GM12891 (cell line): Measurements from ENCODE around the gene HS3ST4.

Experiments
- DNase-seq: peaks from one replicate; pipeline ENCODE4 v3.0.0; 2011; ENCODE audit warnings: low spot score; ENCODE audit not compliant: insufficient read length
- FAIRE-seq: peaks from 2 replicates; lab custom pipeline; 2011; peaks lifted over from hg19 to GRCh38; lab: Jason Lieb, UNC
- PAX5 ChIP-seq: IDR thresholded peaks from 2 replicates; pipeline ENCODE4 v1.6.1; 2011; ENCODE audit warnings: low read length, moderate library complexity, mild to moderate bottlenecking; ENCODE audit not compliant: insufficient read depth, severe bottlenecking
- POLR2A ChIP-seq: IDR thresholded peaks from 2 replicates; pipeline ENCODE4 v1.6.1; 2011; ENCODE audit warnings: low read depth, low read length, control low read depth
- POLR2AphosphoS5 ChIP-seq: IDR thresholded peaks from 2 replicates; pipeline ENCODE4 v1.6.1; 2011; ENCODE audit warnings: low read depth, low read length, control low read depth
- POU2F2 ChIP-seq: IDR thresholded peaks from 2 replicates; pipeline ENCODE4 v1.6.1; 2011; ENCODE audit warnings: low read depth, mild to moderate bottlenecking, control low read depth, low read length, moderate library complexity
- SPI1 ChIP-seq: IDR thresholded peaks from 2 replicates; pipeline ENCODE4 v1.6.1; 2011; ENCODE audit warnings: low read depth, low read length, control low read depth
- TAF1 ChIP-seq: IDR thresholded peaks from 2 replicates; pipeline ENCODE4 v1.6.1; 2011; ENCODE audit warnings: low read depth, low read length, control low read depth

HS3ST4 gene

GRCh38 chr16:25916037-25916436 is 224.3 kb downstream of the HS3ST4 start:
- no peak for TF ChIP-seq TAF1
- TF ChIP-seq SPI1 = no peak
- no peak for TF ChIP-seq POLR2AphosphoS5
- TF ChIP-seq POLR2A = no peak
- no peak for TF ChIP-seq POU2F2
- no peak for TF ChIP-seq PAX5
- FAIRE-seq (no peak), DNase-seq (no peak)

- no peak for FAIRE-seq
- no peak for DNase-seq
- TF ChIP-seq POLR2AphosphoS5 (no peak), POU2F2 (no peak), TAF1 (no peak), SPI1 (no peak), POLR2A (no peak), PAX5 (no peak)
Measured at GRCh38 chr16:25922438-25922837, 230.7 kb downstream of the HS3ST4 start.

GRCh38 chr16:25925421-25925820 is 233.7 kb downstream of the HS3ST4 start:
- TF ChIP-seq TAF1 (no peak), PAX5 (no peak), SPI1 (no peak), POU2F2 (no peak), POLR2A (no peak), POLR2AphosphoS5 (no peak)
- no peak for DNase-seq
- FAIRE-seq = no peak

GRCh38 chr16:25931473-25932035 is 239.8 kb downstream of the HS3ST4 start:
- FAIRE-seq (no peak), DNase-seq (no peak)
- TF ChIP-seq POLR2A (no peak), SPI1 (no peak)

- DNase-seq (no peak), FAIRE-seq (no peak)
- TF ChIP-seq POLR2A (no peak), POU2F2 (no peak), TAF1 (no peak), SPI1 (no peak), POLR2AphosphoS5 (no peak)
Measured at GRCh38 chr16:25941800-25942499, 250.2 kb downstream of the HS3ST4 start.

- DNase-seq = no peak
- FAIRE-seq = no peak
- TF ChIP-seq POLR2AphosphoS5 (no peak), SPI1 (no peak), PAX5 (no peak), POLR2A (no peak), TAF1 (no peak), POU2F2 (no peak)
Measured at GRCh38 chr16:25950586-25951281, 259.0 kb downstream of the HS3ST4 start.

- DNase-seq (no peak), FAIRE-seq (no peak)
Measured at GRCh38 chr16:25951999-25952398, 260.2 kb downstream of the HS3ST4 start.

GRCh38 chr16:25952983-25953382 is 261.2 kb downstream of the HS3ST4 start:
- no peak for FAIRE-seq
- DNase-seq = no peak
- TF ChIP-seq TAF1 = no peak
- no peak for TF ChIP-seq SPI1
- TF ChIP-seq POLR2AphosphoS5 = no peak
- TF ChIP-seq PAX5 = no peak
- TF ChIP-seq POLR2A = no peak
- no peak for TF ChIP-seq POU2F2

More at GRCh38 chr16:25951999-25952398, 260.2 kb downstream of the HS3ST4 start:
- TF ChIP-seq PAX5 (no peak), POLR2A (no peak), POLR2AphosphoS5 (no peak)

- no peak for FAIRE-seq
- no peak for DNase-seq
- TF ChIP-seq POLR2AphosphoS5 = no peak
- no peak for TF ChIP-seq SPI1
- TF ChIP-seq TAF1 = no peak
- no peak for TF ChIP-seq POU2F2
- TF ChIP-seq POLR2A = no peak
- TF ChIP-seq PAX5 = no peak
Measured at GRCh38 chr16:25957707-25958106, 265.9 kb downstream of the HS3ST4 start.

GRCh38 chr16:25959221-25959620 is 267.5 kb downstream of the HS3ST4 start:
- TF ChIP-seq POLR2AphosphoS5 (no peak), POU2F2 (no peak), PAX5 (no peak), SPI1 (no peak), TAF1 (no peak), POLR2A (no peak)
- no peak for FAIRE-seq
- no peak for DNase-seq
